ENCODE results near the gene MFSD8. TPM values are rescaled to one million over a fixed set of nuclear protein-coding genes. Genes with fewer than 3 reads are reported as not detected.

The MFSD8 gene
- total RNA-seq, 2 donors from 2014 or later, result 8.3 to 10.7 TPM

GRCh38 chr4:127995776-127996175, 30.8 kb upstream of the MFSD8 start:
- Histone ChIP-seq H3K27me3 (no peaks in the 10 kb centered on the region), H3K4me3 (no peak overlapping the region), H3K27ac (no peak overlapping the region), H3K4me1 (no peaks in the 10 kb centered on the region), H3K9me3 (peaks cover 0 to 17% of the 10 kb centered on the region in 2 donors), H3K36me3 (peaks cover 14% of the 10 kb centered on the region)
- DNase-seq (ENCODE audit: low spot score), result no peak
- no peak for TF ChIP-seq CTCF (IDR thresholded peaks at IDR 0.05)

GRCh38 chr4:127993151-127993550, 28.2 kb upstream of the MFSD8 start:
- Histone ChIP-seq H3K4me1 (no peaks in the 10 kb centered on the region), H3K27me3 (no peaks in the 10 kb centered on the region), H3K36me3 (peaks cover 9% of the 10 kb centered on the region), H3K9me3 (peaks cover 0 to 12% of the 10 kb centered on the region in 2 donors), H3K27ac (no peak overlapping the region), H3K4me3 (no peak overlapping the region)
- no peak for TF ChIP-seq CTCF (IDR thresholded peaks at IDR 0.05)
- DNase-seq (ENCODE audit: low spot score), result no peak

GRCh38 chr4:127988638-127989037, 23.7 kb upstream of the MFSD8 start:
- no peaks in the 10 kb centered on the region for H3K4me1 ChIP-seq
- peaks cover 13% of the 10 kb centered on the region for H3K36me3 ChIP-seq
- no peak overlapping the region for H3K27ac ChIP-seq
- TF ChIP-seq CTCF (IDR thresholded peaks at IDR 0.05), result no peak
- H3K27me3 ChIP-seq, result no peaks in the 10 kb centered on the region
- no peak overlapping the region for H3K4me3 ChIP-seq
- DNase-seq (ENCODE audit: low spot score), result no peak
- H3K9me3 ChIP-seq, result no peaks in the 10 kb centered on the region

GRCh38 chr4:127985989-127986388, 21.0 kb upstream of the MFSD8 start:
- Histone ChIP-seq H3K9me3 (no peaks in the 10 kb centered on the region), H3K27ac (no peak overlapping the region), H3K4me1 (no peaks in the 10 kb centered on the region), H3K4me3 (no peak overlapping the region), H3K27me3 (no peaks in the 10 kb centered on the region), H3K36me3 (peaks cover 9% of the 10 kb centered on the region)
- no peak for DNase-seq (ENCODE audit: low spot score)
- no peak for TF ChIP-seq CTCF (IDR thresholded peaks at IDR 0.05)

GRCh38 chr4:127982445-127982844, 17.5 kb upstream of the MFSD8 start:
- Histone ChIP-seq H3K4me3 (no peak overlapping the region), H3K27ac (no peak overlapping the region), H3K36me3 (peaks cover 9% of the 10 kb centered on the region)

More at GRCh38 chr4:127982445-127982844, 17.5 kb upstream of the MFSD8 start:
- no peak for DNase-seq (ENCODE audit: low spot score)
- no peaks in the 10 kb centered on the region for H3K4me1 ChIP-seq
- H3K9me3 ChIP-seq, result peaks cover 0 to 6% of the 10 kb centered on the region in 2 donors
- no peak for TF ChIP-seq CTCF (IDR thresholded peaks at IDR 0.05)
- no peaks in the 10 kb centered on the region for H3K27me3 ChIP-seq
